SK-N-SH (cell line): ENCODE data around the gene TAS2R50. TPM values are rescaled to one million over a fixed set of nuclear protein-coding genes. Genes with fewer than 3 reads are reported as not detected.

Experiments used
- CTCF ChIA-PET: fragments of 300-600, 350-600 bp; formaldehyde crosslinking; extraction: SDS; loops from one replicate; lab custom pipeline; 2021; lab: Yijun Ruan, JAX
- POLR2A ChIA-PET: fragments of 350-600 bp; sonication (Branson Sonifier 250); formaldehyde crosslinking; extraction: SDS; loops from one replicate; lab custom pipeline; 2020; ENCODE audit warnings: antibody characterized with exemption, inconsistent platforms; lab: Yijun Ruan, JAX
- DNase-seq: peaks from one replicate; pipeline ENCODE4 v3.0.0; 2012
- H2AFZ ChIP-seq: fragments of 200-600 bp; sonication (generic); 2 replicates; pipeline ENCODE4 v1.8.1; 2016; ENCODE audit warnings: antibody characterized with exemption, mild to moderate bottlenecking, low read depth
- H3F3A ChIP-seq: fragments of 200-600 bp; sonication (generic); replicated peaks from 2 replicates; pipeline ENCODE3; 2016; ENCODE audit warnings: antibody characterized with exemption, mild to moderate bottlenecking; ENCODE audit not compliant: insufficient read depth
- H3K27ac ChIP-seq, 2 experiments: fragments of 200-500 bp in 1 of 2; fragments of 200-600 bp in 1 of 2; sonication (Bioruptor generic) in 1 of 2; sonication (generic), shearing (Covaris generic) in 1 of 2; 2 replicates each; pipeline versions ENCODE4 v1.5.1 to v1.6.1; 2014 to 2016; ENCODE audit warnings: low read depth in 2 of 2, inconsistent platforms in 1 of 2, low read length in 1 of 2, mild to moderate bottlenecking in 1 of 2, mixed read lengths in 1 of 2
- H3K27me3 ChIP-seq: fragments of 200-600 bp; sonication (generic), shearing (Covaris generic); 2 replicates; pipeline ENCODE4 v1.6.1; 2016; ENCODE audit warnings: mixed run types; ENCODE audit not compliant: insufficient read depth
- H3K36me3 ChIP-seq, 2 experiments: fragments of 200-500 bp in 1 of 2; fragments of 200-600 bp in 1 of 2; sonication (Bioruptor generic) in 1 of 2; sonication (generic) in 1 of 2; replicated peaks in 1 of 2; 2 replicates each; pipeline versions ENCODE3 to v1.5.1; 2014 to 2016; ENCODE audit warnings: low read length in 1 of 2, mild to moderate bottlenecking in 1 of 2; ENCODE audit not compliant: insufficient read depth in 2 of 2, control insufficient read depth in 1 of 2
- H3K4me1 ChIP-seq, 2 experiments: fragments of 200-500 bp in 1 of 2; fragments of 200-600 bp in 1 of 2; sonication (Bioruptor generic) in 1 of 2; sonication (generic), shearing (Covaris generic) in 1 of 2; 2 replicates each; pipeline versions ENCODE4 v1.5.1 to v1.6.1; 2014 to 2016; ENCODE audit warnings: low read depth in 1 of 2, low read length in 1 of 2, mixed run types in 1 of 2; ENCODE audit not compliant: insufficient read depth in 2 of 2, control insufficient read depth in 1 of 2
- H3K4me2 ChIP-seq: fragments of 200-600 bp; sonication (generic), shearing (Covaris generic); 2 replicates; pipeline ENCODE4 v1.6.1; 2017; ENCODE audit warnings: mixed run types
- H3K4me3 ChIP-seq, 2 experiments: fragments of 200-500 bp in 1 of 2; fragments of 200-600 bp in 1 of 2; sonication (Bioruptor generic) in 1 of 2; sonication (generic), shearing (Covaris generic) in 1 of 2; 2 replicates each; pipeline versions ENCODE4 v1.5.1 to v1.8.1; 2014 to 2016; ENCODE audit warnings: low read depth in 2 of 2, inconsistent platforms in 1 of 2, low read length in 1 of 2, mild to moderate bottlenecking in 1 of 2, mixed read lengths in 1 of 2, moderate library complexity in 1 of 2
- H3K79me2 ChIP-seq: fragments of 200-600 bp; sonication (generic); 2 replicates; pipeline ENCODE4 v1.8.1; 2017; ENCODE audit warnings: mild to moderate bottlenecking; ENCODE audit not compliant: insufficient read depth
- H3K9ac ChIP-seq: fragments of 200-600 bp; sonication (generic); 2 replicates; pipeline ENCODE4 v1.6.1; 2017; ENCODE audit warnings: mixed run types
- H3K9me2 ChIP-seq: fragments of 200-600 bp; sonication (generic); 2 replicates; pipeline ENCODE4 v1.6.1; 2017; ENCODE audit warnings: mixed run types
- H3K9me3 ChIP-seq: fragments of 200-600 bp; sonication (generic); 2 replicates; pipeline ENCODE4 v1.6.1; 2017; ENCODE audit warnings: mixed run types, mild to moderate bottlenecking, moderate library complexity
- H4K20me1 ChIP-seq: fragments of 200-600 bp; sonication (generic); 2 replicates; pipeline ENCODE4 v1.6.1; 2017; ENCODE audit warnings: mild to moderate bottlenecking, mixed run types; ENCODE audit not compliant: insufficient read depth
- CHD2 ChIP-seq: fragments of 150-350 bp; IDR thresholded peaks from 2 replicates; pipeline ENCODE4 v1.6.1; 2018; ENCODE audit warnings: low read length; ENCODE audit not compliant: partially characterized antibody
- ELF1 ChIP-seq: IDR thresholded peaks from 2 replicates; pipeline ENCODE4 v1.4.0; 2012
- EP300 ChIP-seq, 2 experiments: IDR thresholded peaks; 2 replicates each; pipeline versions ENCODE4 v1.4.0 to v1.6.1; 2012; ENCODE audit warnings: borderline replicate concordance in 1 of 2, low read depth in 1 of 2, low read length in 1 of 2
- EZH2phosphoT487 ChIP-seq: fragments of 200-600 bp; sonication (generic); IDR thresholded peaks from 2 replicates; pipeline ENCODE4 v1.6.1; 2017; ENCODE audit warnings: low read depth, mixed run types, mild to moderate bottlenecking, antibody characterized with exemption, moderate library complexity, borderline replicate concordance
- FOSL2 ChIP-seq: IDR thresholded peaks from 2 replicates; pipeline ENCODE4 v1.4.0; 2012; ENCODE audit warnings: low read depth, mild to moderate bottlenecking, moderate library complexity, borderline replicate concordance
- GABPA ChIP-seq: IDR thresholded peaks from 2 replicates; pipeline ENCODE4 v1.4.0; 2012; ENCODE audit warnings: low read depth, mild to moderate bottlenecking
- GATA2 ChIP-seq: sonication (generic); formaldehyde crosslinking; IDR thresholded peaks from 2 replicates; pipeline ENCODE4 v1.5.0; 2020; ENCODE audit warnings: mild to moderate bottlenecking, missing genetic modification reagents
- JUND ChIP-seq: IDR thresholded peaks from 2 replicates; pipeline ENCODE4 v1.4.0; 2012
- MAX ChIP-seq: IDR thresholded peaks from 2 replicates; pipeline ENCODE4 v1.4.0; 2012; ENCODE audit warnings: low read depth
- MEF2A ChIP-seq: IDR thresholded peaks from 2 replicates; pipeline ENCODE4 v1.4.0; 2012; ENCODE audit warnings: low read depth, borderline replicate concordance
- MXI1 ChIP-seq: IDR thresholded peaks from 2 replicates; pipeline ENCODE4 v1.6.1; 2012; ENCODE audit warnings: mild to moderate bottlenecking, low read depth, low read length, improper control_type of control experiment
- NFIC ChIP-seq: IDR thresholded peaks from 2 replicates; pipeline ENCODE4 v1.4.0; 2012; ENCODE audit warnings: borderline replicate concordance
- NRF1 ChIP-seq: IDR thresholded peaks from 2 replicates; pipeline ENCODE4 v1.6.1; 2012; ENCODE audit warnings: low read depth, mild to moderate bottlenecking, low read length
- PBX3 ChIP-seq: IDR thresholded peaks from 2 replicates; pipeline ENCODE4; 2012
- RAD21 ChIP-seq: IDR thresholded peaks from 2 replicates; pipeline ENCODE4 v1.6.1; 2012; ENCODE audit warnings: mild to moderate bottlenecking, low read length
- RCOR1 ChIP-seq: fragments of 150-350 bp; IDR thresholded peaks from 2 replicates; pipeline ENCODE4 v1.6.1; 2017; ENCODE audit warnings: antibody characterized with exemption, low read length
- RXRA ChIP-seq: IDR thresholded peaks from 2 replicates; pipeline ENCODE4 v1.4.0; 2012; ENCODE audit warnings: low read depth, mild to moderate bottlenecking, borderline replicate concordance
- SIN3A ChIP-seq: IDR thresholded peaks from 2 replicates; pipeline ENCODE4 v1.6.1; 2012; ENCODE audit warnings: low read depth, mild to moderate bottlenecking, low read length, moderate library complexity, borderline replicate concordance
- SMC3 ChIP-seq: IDR thresholded peaks from 2 replicates; pipeline ENCODE4 v1.6.1; 2012; ENCODE audit warnings: low read depth, low read length, improper control_type of control experiment
- TAF1 ChIP-seq: IDR thresholded peaks from 2 replicates; pipeline ENCODE4 v1.6.1; 2012; ENCODE audit warnings: low read depth, mild to moderate bottlenecking, low read length, moderate library complexity, borderline replicate concordance
- TCF12 ChIP-seq: IDR thresholded peaks from 2 replicates; pipeline ENCODE4 v1.4.0; 2012
- TEAD4 ChIP-seq: IDR thresholded peaks from 2 replicates; pipeline ENCODE4 v1.4.0; 2012; ENCODE audit warnings: mild to moderate bottlenecking, borderline replicate concordance; ENCODE audit not compliant: insufficient read depth
- USF2 ChIP-seq: fragments of 150-350 bp; IDR thresholded peaks from 2 replicates; pipeline ENCODE4 v1.6.1; 2017; ENCODE audit warnings: antibody characterized with exemption, low read length, low read depth, borderline replicate concordance
- YY1 ChIP-seq: IDR thresholded peaks from 2 replicates; pipeline ENCODE4 v1.4.0; 2012; ENCODE audit warnings: low read depth, mild to moderate bottlenecking
- ZBTB33 ChIP-seq: IDR thresholded peaks from 2 replicates; pipeline ENCODE4 v1.4.0; 2012; ENCODE audit warnings: low read depth, borderline replicate concordance
- WGBS: methylation state at CpG from one replicate; pipeline ENCODE4 v1.1.6; 2017; ENCODE audit warnings: low lambda C conversion rate; 5-methylcytosine and 5-hydroxymethylcytosine counted together
- polyA plus RNA-seq, 3 experiments: library from polyadenylated mRNA; depleted of rRNA; stranded (reverse); fragments of >200 nt; gene quantifications; 2 replicates each; pipeline ENCODE4 v1.2.3, GENCODE V29; 2012

Gene TAS2R50
- polyA plus RNA-seq, 1 of the 3 experiments (the other 2 are of a cell fraction), result 0.05 TPM

- no peak overlapping the region for H3K9ac ChIP-seq
- no peaks in the 10 kb centered on the region; the same call in 1 of the 2 replicates for H4K20me1 ChIP-seq
- H3F3A ChIP-seq, result no peaks in the 10 kb centered on the region
- no peaks in the 10 kb centered on the region for H3K9me2 ChIP-seq
- H3K79me2 ChIP-seq, result no peaks in the 10 kb centered on the region
- TF ChIP-seq RAD21 (no peak), ELF1 (no peak), TAF1 (no peak), EZH2phosphoT487 (no peak), MXI1 (no peak), TCF12 (no peak), NFIC (no peak), CHD2 (no peak), SMC3 (no peak), EP300 (IDR thresholded peaks at IDR 0.05; ENCODE audit: borderline replicate concordance in 1 of 2, low read depth in 1 of 2, low read length in 1 of 2) (no peak), ZBTB33 (no peak), MEF2A (no peak), MAX (no peak), RXRA (no peak), USF2 (no peak)
- ChIA-PET CTCF (no interaction called here), POLR2A (no interaction called here)
- no peak overlapping the region for H2AFZ ChIP-seq
- no peak overlapping the region for H3K4me3 ChIP-seq
- 100% methylated on average over 2 of the region's 3 CpGs for WGBS
- H3K4me2 ChIP-seq, result no peak overlapping the region
- H3K27ac ChIP-seq, result no peak overlapping the region
- peaks cover 14 to 25% of the 10 kb centered on the region in 2 experiments for H3K36me3 ChIP-seq
- H3K9me3 ChIP-seq, result 0 out of 2 replicates have a peak, but pooled peaks cover 13% of the 10 kb centered on the region
- peaks cover 0 to 5% of the 10 kb centered on the region in 2 experiments; a peak in 2 of 4 replicates for H3K4me1 ChIP-seq
- DNase-seq, result no peak
- H3K27me3 ChIP-seq, result no peaks in the 10 kb centered on the region
Measured at GRCh38 chr12:10994307-10994706, 7.6 kb upstream of the TAS2R50 start.

- Histone ChIP-seq H3K4me1 (peaks cover 0 to 3% of the 10 kb centered on the region in 2 experiments; a peak in 1 of 4 replicates), H3K27me3 (no peaks in the 10 kb centered on the region), H3K36me3 (peaks cover 8 to 15% of the 10 kb centered on the region in 2 experiments), H3K4me3 (no peak overlapping the region), H3K9me2 (no peaks in the 10 kb centered on the region), H3K27ac (no peak overlapping the region), H2AFZ (no peak overlapping the region), H3F3A (no peaks in the 10 kb centered on the region), H3K9me3 (0 out of 2 replicates have a peak, but pooled peaks cover 13% of the 10 kb centered on the region), H3K9ac (no peak overlapping the region), H4K20me1 (no peaks in the 10 kb centered on the region), H3K79me2 (no peaks in the 10 kb centered on the region), H3K4me2 (no peak overlapping the region)
- WGBS, result 96% methylated on average over 2 of the region's 2 CpGs
- ChIA-PET POLR2A (no interaction called here), CTCF (interaction anchor here (0.6 to 1.1 kb wide), 2 partner anchors 10 to 211 kb away, joined by 3 read pairs; no protein-coding TSS in a partner anchor)
- DNase-seq, result no peak
- TF ChIP-seq ELF1, result no peak
- no peak for TF ChIP-seq TAF1
- TF ChIP-seq USF2, result no peak
- TF ChIP-seq PBX3, result no peak
- TF ChIP-seq NRF1, result no peak
- no peak for TF ChIP-seq GATA2
- no peak for TF ChIP-seq NFIC
- TF ChIP-seq FOSL2, result no peak
- TF ChIP-seq EP300 (IDR thresholded peaks at IDR 0.05; ENCODE audit: borderline replicate concordance in 1 of 2, low read depth in 1 of 2, low read length in 1 of 2), result no peak
- TF ChIP-seq TEAD4, result no peak
- TF ChIP-seq JUND, result no peak
- TF ChIP-seq SIN3A, result no peak
- no peak for TF ChIP-seq GABPA
- TF ChIP-seq YY1, result no peak
- TF ChIP-seq RCOR1, result no peak
Measured at GRCh38 chr12:10989107-10989506, 2.4 kb upstream of the TAS2R50 start.
